ENCODE measurements around the gene B3GAT3.
A peak's percentile ranks its signal among the peaks of the same experiment; 100 is the strongest.

B3GAT3 gene

GRCh38 chr11:62614275-62614674 is 7.5 kb downstream of the B3GAT3 start:
- Mint-ChIP-seq H3K9me3 (no peaks in the 10 kb centered on the region), H3K27ac (peak overlapping the region; percentile 77), H3K36me3 (ENCODE audit: low read depth) (peaks cover 21% of the 10 kb centered on the region), H3K4me1 (ENCODE audit: low read depth) (peaks cover 27% of the 10 kb centered on the region), H3K27me3 (ENCODE audit: low read depth) (no peaks in the 10 kb centered on the region), H3K4me3 (peak overlapping the region; percentile 10)

- H3K27me3 Mint-ChIP-seq (ENCODE audit: low read depth): no peaks in the 10 kb centered on the region
- peaks cover 32% of the 10 kb centered on the region for H3K4me1 Mint-ChIP-seq (ENCODE audit: low read depth)
- H3K4me3 Mint-ChIP-seq: peak overlapping the region; percentile 54
- peak overlapping the region; percentile 75 for H3K27ac Mint-ChIP-seq
- H3K9me3 Mint-ChIP-seq: no peaks in the 10 kb centered on the region
- H3K36me3 Mint-ChIP-seq (ENCODE audit: low read depth): peaks cover 20% of the 10 kb centered on the region
Observed at GRCh38 chr11:62613291-62613778, 8.5 kb downstream of the B3GAT3 start.

DNA sequence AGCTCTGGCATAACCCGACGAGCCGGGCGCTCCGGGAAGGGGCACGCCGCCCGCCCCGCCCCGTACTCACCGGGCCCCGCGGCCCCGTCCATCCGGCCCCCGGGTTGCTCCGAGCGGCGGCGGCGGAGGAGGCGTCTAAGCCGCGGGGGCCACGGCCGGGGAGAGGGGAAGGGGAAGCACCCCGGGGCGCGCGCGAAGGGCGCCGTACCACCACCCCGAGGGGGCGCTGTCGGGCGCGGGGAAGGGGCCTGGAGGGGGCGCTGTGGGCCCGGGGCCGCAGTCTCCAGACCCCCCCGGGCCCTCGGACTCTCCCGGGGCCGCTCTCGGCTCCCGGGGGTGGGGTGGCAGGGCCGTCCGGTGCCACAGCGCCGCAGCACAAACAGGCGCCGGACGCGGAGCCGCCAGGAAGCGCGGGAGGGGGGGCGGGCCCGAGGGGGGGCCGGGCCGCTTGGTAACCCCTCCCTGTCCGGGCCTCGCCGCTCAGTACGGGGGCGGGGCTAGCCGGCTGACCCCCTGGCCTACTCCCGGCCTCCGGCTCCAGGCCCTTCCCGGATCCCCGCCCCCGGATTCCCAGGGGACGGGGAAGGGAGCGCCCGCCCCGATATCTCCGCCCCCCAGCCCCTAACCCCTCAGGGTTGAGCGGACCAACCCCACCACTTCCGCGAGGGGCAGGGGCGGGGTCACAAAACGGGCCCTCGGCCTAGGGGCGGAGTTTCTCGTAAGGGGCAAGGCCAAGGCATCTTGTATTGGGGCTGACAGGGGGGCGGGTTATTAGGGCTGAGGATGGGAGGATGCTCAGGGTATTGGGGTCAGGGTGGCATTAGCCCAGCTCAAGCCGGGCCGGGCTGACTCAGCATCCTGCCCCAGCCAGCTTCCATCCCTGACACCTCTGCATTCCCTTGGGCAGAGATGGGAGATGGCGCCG is 9.2 kb downstream of the B3GAT3 start, which contains the start of the genes EML3 and ROM1:
Gene EML3 (minus strand): TSS at position 410 of the 925 bp plus-strand sequence. CDS start 318 bp downstream, at position 92.
Gene ROM1 (plus strand): TSS at position 892 of the 925 bp plus-strand sequence. CDS start 25 bp downstream, at position 917.
- Mint-ChIP-seq H3K4me1 (ENCODE audit: low read depth) (peaks cover 39% of the 10 kb centered on the region), H3K27ac (peak within 1 kb of the TSS; percentile 91), H3K36me3 (ENCODE audit: low read depth) (peaks cover 26% of the 10 kb centered on the region), H3K4me3 (peak within 1 kb of the TSS; percentile 93), H3K9me3 (no peaks in the 10 kb centered on the region), H3K27me3 (ENCODE audit: low read depth) (no peaks in the 10 kb centered on the region)

DNA sequence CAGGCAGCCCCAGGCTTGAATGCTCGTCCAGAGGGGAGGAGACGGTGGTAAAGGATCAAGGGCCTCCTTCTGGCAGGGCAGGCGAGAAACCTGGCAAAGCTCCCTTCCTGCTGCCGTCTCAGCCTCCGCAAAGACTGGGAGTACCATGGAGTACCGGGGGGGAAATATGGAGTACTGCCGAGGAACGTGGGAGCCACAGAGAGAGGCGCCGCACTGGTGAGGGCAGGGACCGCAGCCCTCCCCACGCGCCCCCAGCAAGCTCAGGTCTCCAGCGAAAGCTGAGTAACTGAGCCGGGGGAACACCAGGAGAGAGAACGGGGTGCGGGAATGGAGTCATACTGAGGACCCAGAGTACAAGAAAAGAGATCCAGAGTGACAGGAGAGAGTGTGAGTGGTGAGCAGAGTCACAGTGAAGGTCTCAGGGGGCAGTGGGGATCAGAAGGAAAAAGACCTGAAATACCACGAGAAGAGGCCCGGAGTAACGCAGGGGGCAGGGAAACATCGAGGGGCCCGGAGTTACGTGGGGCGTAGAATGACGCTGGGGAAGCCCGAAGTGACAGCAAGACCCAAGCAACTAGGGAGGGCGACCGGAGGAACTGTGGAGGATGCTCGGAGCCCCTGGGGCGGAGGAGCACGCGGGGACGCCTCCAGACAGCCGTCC is 10.0 kb downstream of the B3GAT3 start:
- peak overlapping the region; percentile 93 for H3K4me3 Mint-ChIP-seq
- peaks cover 26% of the 10 kb centered on the region for H3K36me3 Mint-ChIP-seq (ENCODE audit: low read depth)
- no peaks in the 10 kb centered on the region for H3K27me3 Mint-ChIP-seq (ENCODE audit: low read depth)
- H3K9me3 Mint-ChIP-seq: no peaks in the 10 kb centered on the region
- H3K27ac Mint-ChIP-seq: peak overlapping the region; percentile 91
- peaks cover 41% of the 10 kb centered on the region for H3K4me1 Mint-ChIP-seq (ENCODE audit: low read depth)

- H3K4me3 Mint-ChIP-seq: peak overlapping the region; percentile 93
- peaks cover 43% of the 10 kb centered on the region for H3K4me1 Mint-ChIP-seq (ENCODE audit: low read depth)
Observed at GRCh38 chr11:62610814-62611704, 10.7 kb downstream of the B3GAT3 start.

GRCh38 chr11:62610403-62610802 is 11.4 kb downstream of the B3GAT3 start:
- peaks cover 43% of the 10 kb centered on the region for H3K4me1 Mint-ChIP-seq (ENCODE audit: low read depth)
- H3K27ac Mint-ChIP-seq: peak overlapping the region; percentile 75
- peak overlapping the region; percentile 78 for H3K4me3 Mint-ChIP-seq
- H3K36me3 Mint-ChIP-seq (ENCODE audit: low read depth): peaks cover 31% of the 10 kb centered on the region
- no peaks in the 10 kb centered on the region for H3K9me3 Mint-ChIP-seq
- no peaks in the 10 kb centered on the region for H3K27me3 Mint-ChIP-seq (ENCODE audit: low read depth)

More at GRCh38 chr11:62610814-62611704, 10.7 kb downstream of the B3GAT3 start:
- Mint-ChIP-seq H3K27ac (peak overlapping the region; percentile 91), H3K27me3 (ENCODE audit: low read depth) (no peaks in the 10 kb centered on the region), H3K36me3 (ENCODE audit: low read depth) (peaks cover 30% of the 10 kb centered on the region), H3K9me3 (no peaks in the 10 kb centered on the region)

GRCh38 chr11:62608776-62609175 is 13.0 kb downstream of the B3GAT3 start:
- no peak overlapping the region for H3K27ac Mint-ChIP-seq
- H3K27me3 Mint-ChIP-seq (ENCODE audit: low read depth): no peaks in the 10 kb centered on the region
- H3K4me1 Mint-ChIP-seq (ENCODE audit: low read depth): peaks cover 36% of the 10 kb centered on the region
- peak overlapping the region; percentile 37 for H3K4me3 Mint-ChIP-seq
- peaks cover 31% of the 10 kb centered on the region for H3K36me3 Mint-ChIP-seq (ENCODE audit: low read depth)
- H3K9me3 Mint-ChIP-seq: no peaks in the 10 kb centered on the region

- H3K4me3 Mint-ChIP-seq: no peak overlapping the region
- no peaks in the 10 kb centered on the region for H3K27me3 Mint-ChIP-seq (ENCODE audit: low read depth)
- H3K9me3 Mint-ChIP-seq: no peaks in the 10 kb centered on the region
- no peak overlapping the region for H3K27ac Mint-ChIP-seq
- H3K4me1 Mint-ChIP-seq (ENCODE audit: low read depth): peaks cover 41% of the 10 kb centered on the region
- peaks cover 37% of the 10 kb centered on the region for H3K36me3 Mint-ChIP-seq (ENCODE audit: low read depth)
Observed at GRCh38 chr11:62607714-62608113, 14.1 kb downstream of the B3GAT3 start.

- H3K9me3 Mint-ChIP-seq: no peaks in the 10 kb centered on the region
- H3K4me3 Mint-ChIP-seq: no peak overlapping the region
- peaks cover 41% of the 10 kb centered on the region for H3K36me3 Mint-ChIP-seq (ENCODE audit: low read depth)
- H3K27ac Mint-ChIP-seq: no peak overlapping the region
- peaks cover 43% of the 10 kb centered on the region for H3K4me1 Mint-ChIP-seq (ENCODE audit: low read depth)
- no peaks in the 10 kb centered on the region for H3K27me3 Mint-ChIP-seq (ENCODE audit: low read depth)
Observed at GRCh38 chr11:62605902-62606301, 15.9 kb downstream of the B3GAT3 start.

DNA sequence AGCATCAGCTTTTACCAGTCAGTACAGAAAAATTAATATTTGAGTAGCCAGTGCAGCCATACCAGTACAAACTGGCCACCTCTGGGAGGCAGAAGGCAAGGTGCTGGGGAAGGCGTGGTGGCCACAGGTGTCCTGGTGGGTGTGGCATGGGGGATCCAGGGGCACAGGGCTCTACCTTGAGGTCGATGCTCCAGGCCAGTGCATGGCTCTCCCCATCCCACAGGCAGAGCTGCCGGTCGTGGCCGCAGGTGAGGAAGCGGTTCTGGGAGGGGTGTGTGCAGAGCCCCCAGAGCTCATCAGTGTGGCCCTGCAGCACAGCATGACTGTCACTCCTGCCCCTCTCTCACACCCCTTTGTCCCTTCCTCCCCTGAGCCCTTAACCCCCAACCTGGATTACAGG is 16.3 kb downstream of the B3GAT3 start:
- Mint-ChIP-seq H3K4me3 (no peak overlapping the region), H3K36me3 (ENCODE audit: low read depth) (peaks cover 42% of the 10 kb centered on the region), H3K27ac (no peak overlapping the region), H3K9me3 (no peaks in the 10 kb centered on the region), H3K4me1 (ENCODE audit: low read depth) (peaks cover 41% of the 10 kb centered on the region), H3K27me3 (ENCODE audit: low read depth) (no peaks in the 10 kb centered on the region)

- no peaks in the 10 kb centered on the region for H3K9me3 Mint-ChIP-seq
- no peak overlapping the region for H3K27ac Mint-ChIP-seq
- H3K4me1 Mint-ChIP-seq (ENCODE audit: low read depth): peaks cover 44% of the 10 kb centered on the region
- H3K36me3 Mint-ChIP-seq (ENCODE audit: low read depth): peaks cover 46% of the 10 kb centered on the region
- no peaks in the 10 kb centered on the region for H3K27me3 Mint-ChIP-seq (ENCODE audit: low read depth)
- H3K4me3 Mint-ChIP-seq: no peak overlapping the region
Observed at GRCh38 chr11:62604460-62605120, 17.2 kb downstream of the B3GAT3 start.

DNA sequence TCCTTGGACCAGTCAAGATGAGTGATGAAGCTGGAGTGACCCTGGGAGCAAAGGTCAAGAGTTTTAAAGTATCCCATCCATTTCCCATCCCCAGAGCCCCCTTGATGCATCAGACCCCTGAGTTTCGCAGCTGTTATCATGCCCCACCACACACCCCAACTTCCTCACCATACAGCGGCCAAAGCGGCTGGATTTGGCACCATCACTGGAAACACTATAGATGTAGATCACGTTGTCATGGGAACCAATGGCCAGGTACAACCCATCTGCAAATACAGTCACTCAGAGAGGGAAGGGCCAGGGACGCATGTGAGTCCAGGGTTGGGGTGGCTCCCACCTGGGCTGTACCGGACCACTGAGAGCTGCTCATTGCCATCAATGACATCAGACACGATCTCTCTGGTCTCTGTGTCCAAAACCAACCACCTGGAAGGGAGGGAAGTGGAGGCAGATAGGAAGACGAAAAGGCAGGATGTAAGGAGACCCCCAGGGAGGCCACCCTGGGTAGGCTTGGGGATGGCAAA is 17.9 kb downstream of the B3GAT3 start:
- no peak overlapping the region for H3K27ac Mint-ChIP-seq

GRCh38 chr11:62603072-62603408 is 18.7 kb downstream of the B3GAT3 start:
- peak overlapping the region; percentile 33 for H3K4me3 Mint-ChIP-seq
- H3K9me3 Mint-ChIP-seq: no peaks in the 10 kb centered on the region
- no peaks in the 10 kb centered on the region for H3K27me3 Mint-ChIP-seq (ENCODE audit: low read depth)
- peaks cover 46% of the 10 kb centered on the region for H3K4me1 Mint-ChIP-seq (ENCODE audit: low read depth)
- H3K27ac Mint-ChIP-seq: peak overlapping the region; percentile 71
- peaks cover 55% of the 10 kb centered on the region for H3K36me3 Mint-ChIP-seq (ENCODE audit: low read depth)

More for the DNA sequence above, 17.9 kb downstream of the B3GAT3 start:
- Mint-ChIP-seq H3K27me3 (ENCODE audit: low read depth) (no peaks in the 10 kb centered on the region), H3K4me1 (ENCODE audit: low read depth) (peaks cover 44% of the 10 kb centered on the region), H3K36me3 (ENCODE audit: low read depth) (peaks cover 51% of the 10 kb centered on the region), H3K4me3 (peak overlapping the region; percentile 33), H3K9me3 (no peaks in the 10 kb centered on the region)
